Measurements from ENCODE around the gene PARD3B. TPM values are rescaled to one million over a fixed set of nuclear protein-coding genes. Genes with fewer than 3 reads are reported as not detected.

Gene PARD3B
- total RNA-seq, 2 donors from 2014 or later = 14.7 to 25.0 TPM

GRCh38 chr2:205013586-205013985 lies 468.3 kb downstream of the PARD3B start:
- intact Hi-C loops (cut with DNase I) = no loop called here
- Histone ChIP-seq H3K36me3 (no peaks in the 10 kb centered on the region), H3K4me1 (replicated peaks) (no peaks in the 10 kb centered on the region), H3K27ac (no peak overlapping the region), H3K4me3 (no peak overlapping the region), H3K27me3 (replicated peaks; ENCODE audit: insufficient read depth) (no peaks in the 10 kb centered on the region), H3K9me3 (no peaks in the 10 kb centered on the region)
- DNase-seq (ENCODE audit: low spot score) = no peak
- 97% methylated on average over 3 of the region's 3 CpGs for WGBS
- no peak for TF ChIP-seq POLR2A (IDR thresholded peaks at IDR 0.05)
- no peak for TF ChIP-seq POLR2AphosphoS5 (IDR thresholded peaks at IDR 0.05)
- TF ChIP-seq CTCF (IDR thresholded peaks at IDR 0.05) = no peak

GRCh38 chr2:205014201-205014600 lies 468.9 kb downstream of the PARD3B start:
- intact Hi-C loops (cut with DNase I) = no loop called here
- no peaks in the 10 kb centered on the region for H3K27me3 ChIP-seq (replicated peaks; ENCODE audit: insufficient read depth)
- WGBS = 83% methylated on average over 2 of the region's 2 CpGs
- no peak overlapping the region for H3K27ac ChIP-seq
- no peaks in the 10 kb centered on the region for H3K36me3 ChIP-seq
- H3K4me3 ChIP-seq = no peak overlapping the region
- H3K9me3 ChIP-seq = no peaks in the 10 kb centered on the region
- no peak for DNase-seq (ENCODE audit: low spot score)
- TF ChIP-seq POLR2A (IDR thresholded peaks at IDR 0.05) = no peak
- no peak for TF ChIP-seq POLR2AphosphoS5 (IDR thresholded peaks at IDR 0.05)
- TF ChIP-seq CTCF (IDR thresholded peaks at IDR 0.05) = no peak
- no peaks in the 10 kb centered on the region for H3K4me1 ChIP-seq (replicated peaks)

- WGBS = 57% methylated on average over 2 of the region's 2 CpGs
- DNase-seq (ENCODE audit: low spot score) = no peak
- TF ChIP-seq POLR2AphosphoS5 (IDR thresholded peaks at IDR 0.05) (no peak), POLR2A (IDR thresholded peaks at IDR 0.05) (no peak), CTCF (IDR thresholded peaks at IDR 0.05) (no peak)
- Histone ChIP-seq H3K27ac (no peak overlapping the region), H3K27me3 (replicated peaks; ENCODE audit: insufficient read depth) (no peaks in the 10 kb centered on the region), H3K9me3 (no peaks in the 10 kb centered on the region), H3K36me3 (no peaks in the 10 kb centered on the region), H3K4me3 (no peak overlapping the region), H3K4me1 (replicated peaks) (no peaks in the 10 kb centered on the region)
- intact Hi-C loops (cut with DNase I) = no loop called here
Measured at GRCh38 chr2:205017381-205017780, 472.1 kb downstream of the PARD3B start.

- no peak overlapping the region for H3K27ac ChIP-seq
- intact Hi-C loops (cut with DNase I) = no loop called here
- TF ChIP-seq POLR2AphosphoS5 (IDR thresholded peaks at IDR 0.05) = no peak
- no peak for TF ChIP-seq CTCF (IDR thresholded peaks at IDR 0.05)
- no peak for TF ChIP-seq POLR2A (IDR thresholded peaks at IDR 0.05)
- no peaks in the 10 kb centered on the region for H3K9me3 ChIP-seq
- H3K4me3 ChIP-seq = no peak overlapping the region
- H3K27me3 ChIP-seq (replicated peaks; ENCODE audit: insufficient read depth) = no peaks in the 10 kb centered on the region
- H3K4me1 ChIP-seq (replicated peaks) = no peaks in the 10 kb centered on the region
- DNase-seq (ENCODE audit: low spot score) = no peak
- no peaks in the 10 kb centered on the region for H3K36me3 ChIP-seq
- 93% methylated on average over 1 of the region's 1 CpG for WGBS
Measured at GRCh38 chr2:205017912-205018311, 472.6 kb downstream of the PARD3B start.

GRCh38 chr2:205020673-205021072 lies 475.4 kb downstream of the PARD3B start:
- H3K9me3 ChIP-seq = no peaks in the 10 kb centered on the region

More at GRCh38 chr2:205020673-205021072, 475.4 kb downstream of the PARD3B start:
- TF ChIP-seq CTCF (IDR thresholded peaks at IDR 0.05) = no peak
- no peak for TF ChIP-seq POLR2A (IDR thresholded peaks at IDR 0.05)
- no peak for TF ChIP-seq POLR2AphosphoS5 (IDR thresholded peaks at IDR 0.05)
- no peaks in the 10 kb centered on the region for H3K27me3 ChIP-seq (replicated peaks; ENCODE audit: insufficient read depth)
- intact Hi-C loops (cut with DNase I) = no loop called here
- no peak overlapping the region for H3K4me3 ChIP-seq
- no peaks in the 10 kb centered on the region for H3K36me3 ChIP-seq
- H3K4me1 ChIP-seq (replicated peaks) = no peaks in the 10 kb centered on the region
- H3K27ac ChIP-seq = no peak overlapping the region
- no peak for DNase-seq (ENCODE audit: low spot score)
- WGBS = 82% methylated on average over 3 of the region's 3 CpGs

All from prostate gland (tissue), 2 donors.